Hematopoietic multipotent progenitor cell treated with erythropoietin and hydrocortisone succinate and interleukin-3 and kit ligand, for 15 days (in vitro differentiated cells): ENCODE results near the gene MYOD1.
A peak's percentile ranks its signal among the peaks of the same experiment; 100 is the strongest.

Experiments
- DNase-seq: peaks from one replicate; pipeline ENCODE4 v3.0.0-alpha.2; 2015; ENCODE audit warnings: low spot score

The MYOD1 gene

DNA sequence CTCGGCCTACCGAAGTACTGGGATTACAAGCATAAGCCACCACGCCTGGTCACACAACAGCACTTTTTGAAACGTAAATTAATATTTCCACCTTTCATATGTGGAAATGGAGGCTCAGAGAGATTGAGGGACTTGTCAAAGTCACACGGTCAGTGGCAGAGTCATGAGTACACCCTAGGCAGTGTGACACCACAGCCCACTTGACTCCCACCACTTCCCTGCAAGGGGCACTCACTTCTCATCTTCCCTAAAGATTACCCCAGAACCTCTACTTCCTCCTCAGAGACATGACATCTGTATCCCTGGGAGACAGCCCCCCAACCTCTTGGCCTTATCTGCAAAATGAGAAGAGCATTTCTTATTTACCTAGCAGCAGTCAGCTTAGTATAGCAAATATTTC lies 16.5 kb upstream of the MYOD1 start:
- DNase-seq = no peak

DNA sequence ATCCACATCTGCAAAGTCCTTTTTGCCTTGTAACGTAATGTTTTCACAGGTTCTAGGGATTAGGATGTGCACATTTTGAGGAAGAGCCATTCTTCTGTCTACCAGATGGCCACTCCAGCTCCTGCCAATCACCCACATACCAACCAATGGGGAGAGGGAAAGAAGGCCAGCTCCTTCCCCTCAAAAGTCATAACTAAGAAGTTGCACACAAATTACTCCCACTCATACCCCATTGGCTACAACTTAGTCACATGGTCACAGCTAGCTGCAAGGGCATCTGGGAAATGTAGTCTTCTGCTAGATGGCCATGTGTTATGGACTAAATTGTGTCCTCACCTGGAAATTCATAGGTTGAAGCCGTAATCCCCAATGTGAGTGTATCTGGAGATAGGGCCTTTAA lies 15.4 kb upstream of the MYOD1 start:
- DNase-seq = peak; percentile 3

DNA sequence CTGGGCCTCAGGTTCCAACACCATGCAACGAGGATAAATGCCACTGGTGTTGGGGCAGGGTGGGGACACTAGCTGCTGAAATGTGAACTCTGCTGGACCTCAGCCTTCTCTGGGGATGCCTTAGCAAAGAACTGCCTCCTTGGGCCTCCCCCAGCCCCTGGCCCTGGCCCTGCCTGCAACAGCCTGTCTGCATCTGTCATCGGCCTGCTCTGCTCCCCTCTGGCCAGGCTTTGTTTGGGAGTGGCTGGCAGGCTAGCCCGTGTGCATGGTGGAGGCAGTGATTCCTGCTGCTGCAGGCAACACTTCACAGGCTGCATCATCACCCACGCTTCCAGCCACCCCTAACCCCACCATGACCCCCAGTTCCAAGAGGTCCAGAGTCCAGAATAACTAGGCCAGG lies 11.5 kb upstream of the MYOD1 start:
- no peak for DNase-seq

DNA sequence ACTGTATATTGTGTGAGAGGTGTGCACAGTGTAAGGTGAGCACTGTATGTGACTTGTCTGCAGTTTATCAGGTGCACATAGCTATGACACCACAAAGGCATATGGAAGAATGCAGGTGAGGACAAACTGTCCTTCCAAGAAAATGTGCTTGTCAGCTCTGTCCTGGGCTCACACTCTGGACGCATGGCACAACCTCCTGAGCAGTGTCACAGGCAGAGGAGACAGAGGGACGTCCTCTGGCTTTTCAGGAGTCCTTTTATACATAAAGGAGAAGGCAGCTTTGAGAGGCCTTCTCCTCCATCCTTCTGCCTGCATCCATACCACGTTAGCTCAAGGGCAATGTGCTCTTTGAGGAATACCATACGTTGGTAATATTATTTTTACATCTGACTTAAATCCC lies 7.5 kb upstream of the MYOD1 start:
- no peak for DNase-seq

DNA sequence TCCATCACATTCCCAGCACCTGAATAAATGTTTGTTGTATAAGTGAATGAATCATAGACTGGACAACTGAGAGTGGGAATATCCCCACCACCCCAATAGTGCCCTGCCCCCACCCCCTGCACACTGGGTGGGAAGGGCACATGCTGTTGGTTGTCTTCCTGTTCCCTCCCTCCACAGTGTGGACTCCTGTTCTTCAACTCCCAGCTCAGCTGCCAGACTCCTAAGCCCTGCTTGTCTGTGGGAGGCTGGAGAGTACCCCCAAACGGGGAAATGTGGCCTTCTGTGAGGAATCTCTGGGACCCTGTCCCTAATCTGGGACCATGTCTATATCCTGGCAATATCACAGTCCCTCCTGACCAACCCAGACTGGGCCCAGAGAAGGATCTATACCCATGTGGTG lies 5.5 kb upstream of the MYOD1 start:
- DNase-seq = no peak

DNA sequence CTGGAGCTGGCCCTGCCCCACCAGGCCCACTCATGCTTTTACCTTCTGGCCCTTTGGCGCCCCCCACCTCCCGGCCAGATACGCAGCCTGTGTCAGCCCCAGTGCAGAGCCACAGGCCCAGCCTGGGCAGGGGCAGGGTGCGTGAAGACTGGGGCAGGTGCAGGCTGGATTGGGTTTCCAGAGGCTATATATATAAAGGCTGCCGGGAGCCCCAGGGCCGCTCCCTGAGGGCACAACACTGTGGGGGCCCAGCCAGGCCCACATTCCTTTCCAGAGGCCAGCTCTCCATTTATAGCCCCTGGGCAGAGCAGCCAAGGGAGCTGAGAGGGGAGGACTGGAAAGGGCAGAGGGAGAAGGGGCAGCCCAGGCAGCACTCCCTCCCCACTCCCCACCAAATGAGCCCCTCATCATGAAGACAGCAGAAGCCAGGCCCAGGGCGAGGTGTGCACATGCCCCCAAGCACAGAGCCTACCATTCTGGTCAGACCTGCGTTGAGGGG lies 5.0 kb upstream of the MYOD1 start:
- no peak for DNase-seq

DNA sequence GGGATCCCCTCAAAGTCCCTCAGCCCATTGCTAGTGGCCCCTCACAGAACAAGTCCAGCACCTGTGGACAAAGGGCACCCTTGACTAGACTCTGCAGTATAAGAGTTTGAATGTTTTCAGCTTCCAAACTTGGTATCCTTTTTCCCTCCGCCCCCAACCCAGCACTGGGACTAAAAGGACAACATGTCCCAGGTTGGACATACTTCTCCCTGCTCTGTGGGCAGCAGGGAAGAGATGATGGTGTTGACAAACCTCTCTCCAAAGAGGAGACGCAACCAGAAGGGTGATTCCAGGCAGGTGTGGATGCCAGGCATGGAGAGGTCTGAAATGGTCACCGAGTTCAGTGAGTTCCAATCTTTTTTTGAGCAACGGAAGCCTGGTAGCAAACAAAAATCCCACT lies 4.5 kb upstream of the MYOD1 start:
- no peak for DNase-seq

DNA sequence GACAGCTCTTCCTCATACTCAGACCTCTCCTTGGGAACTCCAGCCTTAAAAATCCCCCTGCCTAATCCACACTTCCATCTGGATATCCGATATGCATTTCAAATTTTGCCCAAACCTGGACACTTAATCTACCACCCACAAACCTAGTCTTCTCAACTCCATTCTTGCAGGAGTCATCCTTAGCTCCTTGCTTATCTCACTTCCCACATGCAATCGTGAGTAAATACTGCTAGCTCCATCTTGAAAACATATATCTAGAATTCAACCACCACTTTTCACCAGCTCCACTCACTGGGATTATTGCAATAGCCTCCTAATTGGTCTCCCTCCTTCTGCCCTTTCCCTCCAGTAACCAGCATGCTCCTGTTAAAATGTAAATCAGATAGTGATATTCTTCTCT lies 2.6 kb upstream of the MYOD1 start:
- DNase-seq = no peak

DNA sequence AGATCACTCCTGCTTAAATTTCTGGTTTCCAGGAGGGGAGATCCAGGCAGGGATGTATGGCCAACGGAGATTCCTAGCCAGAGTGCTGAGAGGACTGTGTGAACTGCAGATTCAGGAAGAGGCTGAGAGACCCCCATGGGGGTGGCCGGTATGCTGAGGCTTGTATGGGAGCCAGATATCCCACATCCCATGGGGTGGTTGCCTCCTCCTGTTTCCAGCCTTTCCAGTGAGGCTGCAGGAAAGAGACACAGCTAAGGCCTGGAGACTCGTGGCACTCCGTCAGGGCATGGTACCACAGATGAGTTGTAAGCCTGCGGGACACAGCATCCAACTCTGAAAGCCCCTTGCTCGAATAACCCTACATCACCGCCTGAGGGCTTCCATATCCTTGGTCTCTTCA lies 1.4 kb upstream of the MYOD1 start:
- no peak for DNase-seq

DNA sequence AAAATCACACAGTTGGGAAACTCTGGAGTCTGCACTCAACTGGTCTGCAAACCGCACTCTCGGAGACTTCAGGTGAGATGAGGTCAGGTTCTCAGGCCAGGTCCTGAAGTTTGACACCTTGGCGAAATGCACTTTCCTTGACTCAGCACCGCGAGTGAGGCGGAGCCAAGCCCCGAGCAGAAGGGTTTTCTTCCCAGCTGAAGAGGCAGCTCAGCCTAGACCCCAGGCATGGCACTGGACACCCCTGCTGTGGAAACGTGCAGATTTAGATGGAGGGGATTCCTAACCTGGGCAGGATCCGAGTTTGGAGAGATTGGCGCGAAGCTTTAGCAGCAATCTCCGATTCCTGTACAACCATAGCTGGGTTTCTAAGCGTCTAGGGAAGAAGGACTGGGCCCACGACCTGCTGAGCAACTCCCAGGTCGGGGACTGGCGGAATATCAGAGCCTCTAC lies 835 bp upstream of the MYOD1 start:
- no peak for DNase-seq

DNA sequence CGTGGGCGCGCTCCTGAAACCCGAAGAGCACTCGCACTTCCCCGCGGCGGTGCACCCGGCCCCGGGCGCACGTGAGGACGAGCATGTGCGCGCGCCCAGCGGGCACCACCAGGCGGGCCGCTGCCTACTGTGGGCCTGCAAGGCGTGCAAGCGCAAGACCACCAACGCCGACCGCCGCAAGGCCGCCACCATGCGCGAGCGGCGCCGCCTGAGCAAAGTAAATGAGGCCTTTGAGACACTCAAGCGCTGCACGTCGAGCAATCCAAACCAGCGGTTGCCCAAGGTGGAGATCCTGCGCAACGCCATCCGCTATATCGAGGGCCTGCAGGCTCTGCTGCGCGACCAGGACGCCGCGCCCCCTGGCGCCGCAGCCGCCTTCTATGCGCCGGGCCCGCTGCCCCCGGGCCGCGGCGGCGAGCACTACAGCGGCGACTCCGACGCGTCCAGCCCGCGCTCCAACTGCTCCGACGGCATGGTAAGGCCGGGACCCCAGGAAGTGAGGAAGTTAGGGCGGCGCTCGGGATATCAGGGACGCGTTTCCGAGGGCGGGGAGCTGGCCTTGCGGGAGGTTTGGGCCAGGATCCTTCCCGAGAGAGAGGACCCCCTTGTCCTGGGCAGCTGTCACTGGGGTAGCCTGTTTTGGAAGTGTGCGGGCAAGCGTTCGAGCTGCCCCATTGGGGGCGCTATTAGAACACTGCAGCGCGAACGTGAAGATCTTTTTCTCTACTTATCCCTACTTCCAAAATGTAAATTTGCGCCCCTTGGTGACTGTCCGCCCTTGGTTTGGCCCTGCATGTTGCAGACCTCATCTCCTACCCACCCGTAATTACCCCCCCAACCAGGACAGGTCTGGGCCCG lies 796 bp downstream of the MYOD1 start:
- DNase-seq = no peak

DNA sequence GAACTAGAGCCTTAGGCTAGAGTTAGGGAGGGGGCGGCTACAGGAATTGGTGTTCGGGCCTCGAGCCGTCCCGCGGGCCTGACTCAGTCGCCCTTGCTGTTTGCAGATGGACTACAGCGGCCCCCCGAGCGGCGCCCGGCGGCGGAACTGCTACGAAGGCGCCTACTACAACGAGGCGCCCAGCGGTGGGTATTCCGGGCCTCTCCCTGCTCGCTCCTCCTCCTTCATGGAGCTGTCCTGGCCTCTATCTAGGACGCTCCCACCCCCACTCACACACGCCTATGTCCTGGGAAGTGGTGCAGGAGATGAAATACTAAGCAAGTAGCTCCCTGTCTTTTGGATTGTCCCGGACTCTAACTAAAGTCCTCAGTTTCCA lies 1.4 kb downstream of the MYOD1 start:
- DNase-seq = no peak

DNA sequence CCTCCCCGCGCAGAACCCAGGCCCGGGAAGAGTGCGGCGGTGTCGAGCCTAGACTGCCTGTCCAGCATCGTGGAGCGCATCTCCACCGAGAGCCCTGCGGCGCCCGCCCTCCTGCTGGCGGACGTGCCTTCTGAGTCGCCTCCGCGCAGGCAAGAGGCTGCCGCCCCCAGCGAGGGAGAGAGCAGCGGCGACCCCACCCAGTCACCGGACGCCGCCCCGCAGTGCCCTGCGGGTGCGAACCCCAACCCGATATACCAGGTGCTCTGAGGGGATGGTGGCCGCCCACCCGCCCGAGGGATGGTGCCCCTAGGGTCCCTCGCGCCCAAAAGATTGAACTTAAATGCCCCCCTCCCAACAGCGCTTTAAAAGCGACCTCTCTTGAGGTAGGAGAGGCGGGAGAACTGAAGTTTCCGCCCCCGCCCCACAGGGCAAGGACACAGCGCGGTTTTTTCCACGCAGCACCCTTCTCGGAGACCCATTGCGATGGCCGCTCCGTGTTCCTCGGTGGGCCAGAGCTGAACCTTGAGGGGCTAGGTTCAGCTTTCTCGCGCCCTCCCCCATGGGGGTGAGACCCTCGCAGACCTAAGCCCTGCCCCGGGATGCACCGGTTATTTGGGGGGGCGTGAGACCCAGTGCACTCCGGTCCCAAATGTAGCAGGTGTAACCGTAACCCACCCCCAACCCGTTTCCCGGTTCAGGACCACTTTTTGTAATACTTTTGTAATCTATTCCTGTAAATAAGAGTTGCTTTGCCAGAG lies 2.0 kb downstream of the MYOD1 start:
- DNase-seq = no peak

DNA sequence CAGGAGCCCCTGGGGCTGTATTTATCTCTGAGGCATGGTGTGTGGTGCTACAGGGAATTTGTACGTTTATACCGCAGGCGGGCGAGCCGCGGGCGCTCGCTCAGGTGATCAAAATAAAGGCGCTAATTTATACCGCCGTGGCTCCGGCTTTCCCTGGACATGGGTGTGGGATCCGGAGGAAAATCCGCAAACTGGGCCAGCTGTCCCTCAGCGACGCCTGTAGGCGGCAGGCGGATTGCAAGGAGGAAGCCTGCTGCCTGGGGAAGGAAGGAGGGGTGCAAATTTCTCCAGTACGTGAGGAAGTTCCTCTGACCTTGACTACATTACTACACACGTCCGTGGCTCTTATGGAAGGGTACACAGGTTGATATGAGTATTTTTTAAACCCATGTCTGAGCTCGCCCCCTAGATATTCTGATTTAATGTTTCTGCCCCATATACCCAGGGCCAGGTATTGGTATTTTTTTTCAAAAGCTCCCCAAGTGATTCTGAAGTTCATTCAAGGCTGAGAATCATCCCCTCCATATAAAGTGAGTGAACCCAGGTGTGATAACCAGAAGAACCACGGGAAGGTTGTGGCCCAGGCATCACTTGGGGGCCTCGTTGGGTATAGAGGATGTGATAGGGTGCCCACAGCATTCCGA lies 2.8 kb downstream of the MYOD1 start:
- no peak for DNase-seq

DNA sequence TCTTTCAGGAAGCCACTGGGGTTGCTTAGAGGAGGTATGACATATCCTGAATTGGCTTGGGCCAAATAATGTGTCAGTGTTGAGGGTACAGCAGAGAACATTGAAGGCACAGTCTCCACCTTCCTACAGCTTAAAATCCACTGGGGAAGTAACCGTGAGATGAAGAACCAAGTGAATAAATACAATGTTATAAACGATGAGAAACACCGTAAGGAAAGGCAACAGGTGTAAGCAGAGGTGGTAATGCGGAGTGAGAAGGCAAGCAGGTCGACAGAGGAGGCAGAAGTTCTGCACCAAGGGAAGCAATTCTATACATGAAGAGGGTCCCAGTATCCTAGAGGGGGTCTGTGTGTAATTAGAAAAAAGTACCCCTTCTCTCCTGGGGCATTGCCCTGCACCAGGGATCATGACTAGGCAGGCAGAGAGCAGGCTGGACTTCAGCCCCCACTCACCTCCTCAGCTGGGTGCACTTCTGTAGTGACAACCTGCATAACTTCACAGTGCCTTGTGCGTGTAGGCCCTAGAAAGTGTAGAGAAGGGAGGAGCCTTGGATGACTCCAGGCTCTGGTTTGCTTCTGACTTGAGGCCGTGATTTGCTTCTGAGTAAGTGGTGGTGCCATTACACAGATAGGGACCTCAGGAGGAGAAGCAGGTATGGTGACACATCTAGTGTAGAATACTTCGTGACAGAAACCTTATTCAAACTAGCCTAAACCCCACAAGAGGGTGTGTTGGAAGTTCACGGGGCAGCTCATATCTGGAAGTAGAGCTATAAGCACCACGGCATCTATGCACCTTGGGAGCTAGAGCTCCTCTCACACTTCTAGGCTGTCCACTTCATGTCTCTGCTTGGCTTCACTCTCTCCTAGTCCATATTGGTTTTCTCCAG lies 4.9 kb downstream of the MYOD1 start:
- DNase-seq = no peak

DNA sequence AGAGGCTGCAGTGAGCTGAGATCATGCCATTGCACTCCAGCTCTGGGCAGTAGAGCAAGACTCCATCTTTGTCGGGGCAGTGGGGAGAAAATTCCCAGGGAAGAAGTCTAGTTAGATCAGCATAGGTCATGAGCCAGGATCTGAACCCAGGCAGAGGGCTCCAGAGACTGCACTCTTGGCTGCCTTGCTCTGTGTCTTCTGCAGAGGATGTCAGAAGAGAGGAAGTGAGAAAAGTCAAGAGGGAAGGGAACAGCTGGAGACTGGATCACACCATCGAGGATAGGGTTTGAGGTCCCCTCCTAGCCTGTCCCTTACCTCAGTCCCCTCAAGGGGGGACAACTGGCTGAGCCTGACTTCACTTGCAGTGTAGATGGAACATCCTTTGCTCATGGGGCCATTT lies 5.8 kb downstream of the MYOD1 start:
- DNase-seq = no peak

DNA sequence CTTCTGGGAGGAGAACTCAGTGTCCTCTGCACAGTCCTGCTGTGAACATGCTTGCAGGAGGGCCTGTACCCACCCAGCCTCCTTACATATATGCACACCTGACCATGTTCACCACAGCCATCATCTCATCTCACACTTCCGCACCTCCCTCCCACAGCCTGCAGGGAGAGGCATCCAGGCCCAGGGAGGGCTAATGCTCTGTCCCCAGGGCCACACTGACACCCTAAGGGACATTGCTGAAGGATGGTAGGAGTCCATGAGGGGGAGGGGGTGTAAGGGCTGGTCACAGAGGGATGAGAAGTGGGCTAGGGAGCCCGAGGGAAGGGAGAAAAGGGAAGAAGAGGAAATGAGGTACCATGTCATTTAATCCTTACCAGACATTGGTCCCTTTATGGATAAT lies 10.8 kb downstream of the MYOD1 start:
- DNase-seq = no peak

DNA sequence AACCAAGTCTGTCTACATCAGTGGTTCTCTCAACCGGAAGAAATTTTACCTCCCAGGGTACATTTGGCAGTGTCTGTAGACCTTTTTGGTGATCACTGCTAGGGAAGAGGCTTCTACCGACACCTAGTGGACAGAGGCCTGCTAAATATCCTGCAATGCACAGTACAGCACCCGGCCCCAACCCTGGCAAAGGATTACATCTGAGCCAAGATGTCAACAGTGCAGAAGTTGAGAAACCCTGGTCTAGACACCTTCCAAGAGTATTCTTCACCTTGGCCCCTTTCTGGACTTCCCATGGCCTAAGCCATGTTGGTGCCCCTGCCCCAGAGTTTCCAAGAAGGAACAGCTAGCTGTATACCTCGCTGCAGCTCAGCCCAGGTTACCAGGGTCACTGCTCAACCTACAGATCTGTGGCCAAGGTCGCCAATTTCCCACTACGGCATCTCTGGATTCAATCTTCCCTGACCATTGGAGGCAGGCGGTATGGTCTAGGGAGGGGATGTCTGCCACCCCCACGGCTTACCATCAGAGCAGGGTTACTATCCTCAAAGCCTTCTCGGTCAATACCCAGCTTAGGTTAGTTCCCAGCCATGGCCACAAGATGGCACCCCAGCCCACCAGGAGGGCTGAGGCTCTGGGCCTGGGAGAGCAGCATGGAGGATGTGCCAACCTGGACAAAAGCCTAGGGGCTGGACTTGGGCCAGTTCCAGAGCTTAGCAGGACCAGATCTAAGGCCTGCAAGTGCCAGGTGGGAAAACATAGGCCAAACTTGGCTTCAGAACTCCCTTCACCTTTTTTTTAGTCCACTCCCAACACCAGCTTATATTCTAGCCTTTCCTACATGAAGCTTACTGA lies 11.5 kb downstream of the MYOD1 start:
- DNase-seq = peak; percentile 58

DNA sequence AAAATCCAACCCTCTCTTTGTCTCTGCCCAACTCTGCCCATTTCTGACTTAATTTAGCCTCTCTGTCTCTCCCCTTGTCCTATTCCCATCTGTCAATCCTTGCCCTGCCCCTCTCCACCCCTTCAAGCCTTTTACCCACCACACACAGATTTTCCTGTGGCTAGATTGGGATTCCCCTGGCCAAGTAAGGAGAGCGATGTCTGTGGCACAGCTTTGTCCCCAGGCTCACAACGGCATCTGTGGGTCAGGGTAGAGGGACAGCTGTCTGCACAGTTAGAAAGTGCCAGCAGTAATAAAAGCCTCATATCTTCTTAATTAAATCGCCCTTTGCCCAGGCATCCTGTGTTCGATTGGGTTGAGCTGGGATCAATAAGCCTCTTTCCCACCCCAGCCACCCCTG lies 13.9 kb downstream of the MYOD1 start:
- DNase-seq = no peak

DNA sequence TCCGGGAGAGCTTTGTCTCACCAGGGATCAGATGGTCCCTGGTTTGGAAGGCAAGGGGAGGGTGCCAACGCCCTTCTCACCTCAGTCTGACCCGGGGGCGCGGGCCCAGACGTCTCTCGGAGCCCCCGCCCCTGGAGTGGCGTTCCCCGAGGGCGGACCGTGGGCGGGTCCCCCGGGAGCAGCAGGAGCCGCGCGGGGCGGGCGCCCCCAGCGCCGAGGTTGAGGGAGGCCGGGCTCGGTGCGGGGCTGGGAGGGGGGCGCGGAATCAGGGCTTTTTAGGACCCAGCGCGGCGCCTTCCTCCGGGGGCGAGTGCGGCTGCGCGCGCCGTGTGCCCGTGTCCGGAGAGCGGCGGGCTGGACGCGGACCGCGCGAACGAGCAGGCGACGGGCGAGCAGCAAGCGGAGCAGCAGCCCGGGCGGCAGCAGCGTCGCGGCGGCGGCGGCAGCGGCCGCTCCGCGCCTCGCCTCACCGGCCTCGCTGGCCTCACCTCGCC lies 15.1 kb downstream of the MYOD1 start, which contains the start of gene KCNC1:
KCNC1 (plus strand) TSS at position 364 of the 494 bp plus-strand sequence. CDS start 1,222 bp downstream, outside the sequence.
- no peak for DNase-seq
